Prostate gland (tissue), 2 donors: ENCODE measurements around the gene ZNF280B.

Source experiments
- CTCF ChIP-seq, 4 experiments: fragments of 200-600 bp in 2 of 4; fragments of 450-650 bp in 2 of 4; sonication (generic) in 2 of 4; IDR thresholded peaks; 1 replicate in 3 of 4; 2 replicates in 1 of 4; pipeline ENCODE4 v1.5.1; 2016 to 2019; ENCODE audit warnings: antibody characterized with exemption in 4 of 4, mild to moderate bottlenecking in 2 of 4, moderate library complexity in 2 of 4
- POLR2A ChIP-seq: fragments of 450-650 bp; IDR thresholded peaks from one replicate; pipeline ENCODE4 v1.6.1; 2016; ENCODE audit warnings: antibody characterized with exemption, mild to moderate bottlenecking
- POLR2AphosphoS5 ChIP-seq: sonication (generic); formaldehyde crosslinking; IDR thresholded peaks from one replicate; pipeline ENCODE4 v1.6.1; 2017; ENCODE audit warnings: antibody characterized with exemption

DNA sequence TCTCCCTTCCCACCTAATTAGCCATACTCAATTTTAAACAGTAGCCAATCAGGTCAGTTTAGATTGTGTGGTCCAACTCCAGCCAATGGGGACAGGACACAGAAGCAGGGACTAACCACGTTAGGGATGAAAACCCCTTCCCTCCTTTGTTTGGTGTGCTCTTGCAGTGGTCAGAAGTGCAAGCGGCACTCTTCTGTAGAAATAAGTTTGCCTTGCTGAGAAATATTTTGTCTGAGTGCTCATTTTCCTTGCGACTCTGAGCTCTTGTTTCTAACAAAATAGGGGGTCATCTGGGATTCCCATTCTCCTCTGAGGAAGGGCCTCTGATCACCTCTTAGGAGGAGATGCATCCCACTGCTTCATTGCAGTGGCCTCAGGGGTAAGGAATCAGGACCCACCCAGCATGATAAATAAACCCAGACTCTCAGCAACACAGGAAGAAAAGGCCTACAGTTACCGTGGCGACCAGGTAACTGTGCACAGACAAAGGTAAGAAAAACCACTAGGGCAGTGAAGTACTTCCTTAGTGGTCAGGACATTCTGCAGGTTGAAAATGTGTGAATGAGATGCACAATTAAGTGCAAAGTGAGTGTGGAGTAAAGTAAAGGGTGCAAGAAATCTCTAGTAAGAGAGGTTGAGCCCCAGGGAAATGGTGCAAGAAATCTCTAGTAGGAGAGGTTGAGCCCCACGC lies 55.4 kb downstream of the ZNF280B start:
- TF ChIP-seq CTCF (IDR thresholded peaks at IDR 0.05) (no peak), POLR2AphosphoS5 (no peak), POLR2A (no peak)
